Measurements from ENCODE around the gene FCER2.

DNA sequence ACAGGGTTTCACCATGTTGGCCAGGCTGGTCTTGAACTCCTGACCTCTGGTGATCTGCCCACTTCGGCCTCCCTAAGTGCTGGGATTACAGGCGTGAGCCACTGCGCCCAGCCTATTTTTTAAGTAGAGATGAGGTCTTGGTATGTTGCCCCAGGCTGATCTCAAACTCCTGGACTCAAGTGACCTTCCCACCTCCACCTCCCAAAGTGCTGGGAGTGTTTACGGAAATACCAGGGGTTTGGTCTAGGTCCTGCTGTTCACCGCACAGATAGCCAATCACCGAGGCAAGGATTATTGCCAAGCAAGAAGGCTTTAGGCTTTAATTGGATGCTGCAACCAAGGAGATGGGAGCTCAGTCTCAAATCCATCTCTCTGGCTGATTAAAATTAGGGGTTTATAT lies 18.4 kb upstream of the FCER2 start:
- TF ChIP-seq, protein P1, sequence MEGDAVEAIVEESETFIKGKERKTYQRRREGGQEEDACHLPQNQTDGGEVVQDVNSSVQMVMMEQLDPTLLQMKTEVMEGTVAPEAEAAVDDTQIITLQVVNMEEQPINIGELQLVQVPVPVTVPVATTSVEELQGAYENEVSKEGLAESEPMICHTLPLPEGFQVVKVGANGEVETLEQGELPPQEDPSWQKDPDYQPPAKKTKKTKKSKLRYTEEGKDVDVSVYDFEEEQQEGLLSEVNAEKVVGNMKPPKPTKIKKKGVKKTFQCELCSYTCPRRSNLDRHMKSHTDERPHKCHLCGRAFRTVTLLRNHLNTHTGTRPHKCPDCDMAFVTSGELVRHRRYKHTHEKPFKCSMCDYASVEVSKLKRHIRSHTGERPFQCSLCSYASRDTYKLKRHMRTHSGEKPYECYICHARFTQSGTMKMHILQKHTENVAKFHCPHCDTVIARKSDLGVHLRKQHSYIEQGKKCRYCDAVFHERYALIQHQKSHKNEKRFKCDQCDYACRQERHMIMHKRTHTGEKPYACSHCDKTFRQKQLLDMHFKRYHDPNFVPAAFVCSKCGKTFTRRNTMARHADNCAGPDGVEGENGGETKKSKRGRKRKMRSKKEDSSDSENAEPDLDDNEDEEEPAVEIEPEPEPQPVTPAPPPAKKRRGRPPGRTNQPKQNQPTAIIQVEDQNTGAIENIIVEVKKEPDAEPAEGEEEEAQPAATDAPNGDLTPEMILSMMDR (IDR thresholded peaks at IDR 0.05), result no peak
- no peak for TF ChIP-seq POLR2A (IDR thresholded peaks at IDR 0.05)
- no peak for TF ChIP-seq EP300 (IDR thresholded peaks at IDR 0.05)
- no peak for TF ChIP-seq POLR2AphosphoS5 (IDR thresholded peaks at IDR 0.05)
